GM21723 (cell line): Measurements from ENCODE around the gene PHAX.
"Not testable (repeated sequence)": the region's sequence is repeated elsewhere in the genome, so short reads cannot be mapped to it uniquely, and the experiment has no call there.

Experiments used
- ATAC-seq: cut with Tn5 transposase; IDR thresholded peaks from one replicate; pipeline ENCODE4 v1.9.1; 2021; ENCODE audit warnings: mild to moderate bottlenecking, moderate library complexity; ENCODE audit not compliant: unreplicated experiment

Gene PHAX

GRCh38 chr5:126600631-126601511, at the start of gene PHAX:
Gene PHAX, plus strand, starts transcription at chr5:126600947. Its CDS starts 16 bp downstream, at chr5:126600963.
- peak; percentile 97 for ATAC-seq

- no peak for ATAC-seq
Measured at GRCh38 chr5:126552614-126553013, 48.1 kb upstream of the PHAX start.

GRCh38 chr5:126555101-126555500, 45.6 kb upstream of the PHAX start:
- not testable (repeated sequence) for ATAC-seq

- no peak for ATAC-seq
Measured at GRCh38 chr5:126561908-126562307, 38.8 kb upstream of the PHAX start.

- ATAC-seq = peak; percentile 93
Measured at GRCh38 chr5:126562823-126563222, 37.9 kb upstream of the PHAX start.

GRCh38 chr5:126568206-126568755, 32.5 kb upstream of the PHAX start:
- no peak for ATAC-seq

GRCh38 chr5:126575644-126576043, 25.1 kb upstream of the PHAX start:
- no peak for ATAC-seq

- no peak for ATAC-seq
Measured at GRCh38 chr5:126576974-126577373, 23.8 kb upstream of the PHAX start.

GRCh38 chr5:126577415-126577814, 23.3 kb upstream of the PHAX start:
- no peak for ATAC-seq

- no peak for ATAC-seq
Measured at GRCh38 chr5:126579716-126580115, 21.0 kb upstream of the PHAX start.

GRCh38 chr5:126583761-126584160, 17.0 kb upstream of the PHAX start:
- ATAC-seq = no peak

GRCh38 chr5:126587551-126588390, 13.0 kb upstream of the PHAX start:
- ATAC-seq = no peak

- ATAC-seq = no peak
Measured at GRCh38 chr5:126589536-126590297, 11.0 kb upstream of the PHAX start.

- ATAC-seq = no peak
Measured at GRCh38 chr5:126591549-126591948, 9.2 kb upstream of the PHAX start.

GRCh38 chr5:126594748-126595485, 5.8 kb upstream of the PHAX start, which contains the start of gene ALDH7A1:
Gene ALDH7A1, minus strand, starts transcription at chr5:126595219. Its CDS starts 21 bp downstream, at chr5:126595198.
- peak; percentile 77 for ATAC-seq

- peak; percentile 19 for ATAC-seq
Measured at GRCh38 chr5:126595486-126596083, 5.2 kb upstream of the PHAX start.

- ATAC-seq = no peak
Measured at GRCh38 chr5:126597156-126597555, 3.6 kb upstream of the PHAX start.

GRCh38 chr5:126599499-126599898, 1.2 kb upstream of the PHAX start:
- no peak for ATAC-seq

GRCh38 chr5:126599971-126600630, 646 bp upstream of the PHAX start:
- not testable (repeated sequence) for ATAC-seq
